DOHH2 (cell line): ENCODE data around the gene RSPH10B.
"Not testable (repeated sequence)": the region's sequence is repeated elsewhere in the genome, so short reads cannot be mapped to it uniquely, and the experiment has no call there.

Experiments
- CTCF ChIP-seq: fragments of 200-600 bp; sonication (generic); IDR thresholded peaks from one replicate; pipeline ENCODE4 v1.5.1; 2014; ENCODE audit warnings: antibody characterized with exemption, mild to moderate bottlenecking, low read depth, low read length; ENCODE audit not compliant: poor library complexity, severe bottlenecking
- EZH2phosphoT487 ChIP-seq: fragments of 200-600 bp; sonication (generic); IDR thresholded peaks from 2 replicates; pipeline ENCODE4 v1.6.1; 2017; ENCODE audit warnings: borderline replicate concordance, mild to moderate bottlenecking, antibody characterized with exemption, low read length, moderate library complexity, mixed read lengths

- TF ChIP-seq CTCF, EZH2phosphoT487: not testable (repeated sequence)
These were observed 65.8 kb downstream of the RSPH10B start for GRCh38 chr7:5904726-5905125.
